NCI-H82 (cell line): ENCODE data around the gene RUNX3.

ENCODE experiments used
- DNase-seq: peaks from one replicate; lab custom pipeline; 2025; lab: John Stamatoyannopoulos, UW

The RUNX3 gene

GRCh38 chr1:24861821-24862727 lies 68.0 kb downstream of the RUNX3 start:
- DNase-seq, result no peak

GRCh38 chr1:24860841-24861240 lies 69.2 kb downstream of the RUNX3 start:
- no peak for DNase-seq

GRCh38 chr1:24859063-24860010 lies 70.7 kb downstream of the RUNX3 start:
- no peak for DNase-seq

GRCh38 chr1:24858277-24858676 lies 71.8 kb downstream of the RUNX3 start:
- no peak for DNase-seq

GRCh38 chr1:24857507-24858133 lies 72.5 kb downstream of the RUNX3 start:
- peak; percentile 13 for DNase-seq

GRCh38 chr1:24856787-24857506 lies 73.1 kb downstream of the RUNX3 start:
- no peak for DNase-seq

GRCh38 chr1:24855474-24855873 lies 74.6 kb downstream of the RUNX3 start:
- no peak for DNase-seq

GRCh38 chr1:24853649-24854048 lies 76.4 kb downstream of the RUNX3 start:
- no peak for DNase-seq

- DNase-seq, result peak; percentile 19
These were observed 79.7 kb downstream of the RUNX3 start for GRCh38 chr1:24850328-24850920.

GRCh38 chr1:24849672-24850295 lies 80.3 kb downstream of the RUNX3 start:
- peak; percentile 30 for DNase-seq
